ENCODE measurements around the gene PDS5A.
A peak's percentile ranks its signal among the peaks of the same experiment; 100 is the strongest.
"Not testable (repeated sequence)": the region's sequence is repeated elsewhere in the genome, so short reads cannot be mapped to it uniquely, and the experiment has no call there.

The PDS5A gene, protein sequence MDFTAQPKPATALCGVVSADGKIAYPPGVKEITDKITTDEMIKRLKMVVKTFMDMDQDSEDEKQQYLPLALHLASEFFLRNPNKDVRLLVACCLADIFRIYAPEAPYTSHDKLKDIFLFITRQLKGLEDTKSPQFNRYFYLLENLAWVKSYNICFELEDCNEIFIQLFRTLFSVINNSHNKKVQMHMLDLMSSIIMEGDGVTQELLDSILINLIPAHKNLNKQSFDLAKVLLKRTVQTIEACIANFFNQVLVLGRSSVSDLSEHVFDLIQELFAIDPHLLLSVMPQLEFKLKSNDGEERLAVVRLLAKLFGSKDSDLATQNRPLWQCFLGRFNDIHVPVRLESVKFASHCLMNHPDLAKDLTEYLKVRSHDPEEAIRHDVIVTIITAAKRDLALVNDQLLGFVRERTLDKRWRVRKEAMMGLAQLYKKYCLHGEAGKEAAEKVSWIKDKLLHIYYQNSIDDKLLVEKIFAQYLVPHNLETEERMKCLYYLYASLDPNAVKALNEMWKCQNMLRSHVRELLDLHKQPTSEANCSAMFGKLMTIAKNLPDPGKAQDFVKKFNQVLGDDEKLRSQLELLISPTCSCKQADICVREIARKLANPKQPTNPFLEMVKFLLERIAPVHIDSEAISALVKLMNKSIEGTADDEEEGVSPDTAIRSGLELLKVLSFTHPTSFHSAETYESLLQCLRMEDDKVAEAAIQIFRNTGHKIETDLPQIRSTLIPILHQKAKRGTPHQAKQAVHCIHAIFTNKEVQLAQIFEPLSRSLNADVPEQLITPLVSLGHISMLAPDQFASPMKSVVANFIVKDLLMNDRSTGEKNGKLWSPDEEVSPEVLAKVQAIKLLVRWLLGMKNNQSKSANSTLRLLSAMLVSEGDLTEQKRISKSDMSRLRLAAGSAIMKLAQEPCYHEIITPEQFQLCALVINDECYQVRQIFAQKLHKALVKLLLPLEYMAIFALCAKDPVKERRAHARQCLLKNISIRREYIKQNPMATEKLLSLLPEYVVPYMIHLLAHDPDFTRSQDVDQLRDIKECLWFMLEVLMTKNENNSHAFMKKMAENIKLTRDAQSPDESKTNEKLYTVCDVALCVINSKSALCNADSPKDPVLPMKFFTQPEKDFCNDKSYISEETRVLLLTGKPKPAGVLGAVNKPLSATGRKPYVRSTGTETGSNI (N-terminal part only)

GRCh38 chr4:39977489-39978377 is at the start of gene PDS5A:
PDS5A (minus strand) TSS chr4:39977911; CDS start chr4:39976577, 1,334 bp downstream.
- DNase-seq (ENCODE audit: low spot score) = peak; percentile 94

DNA sequence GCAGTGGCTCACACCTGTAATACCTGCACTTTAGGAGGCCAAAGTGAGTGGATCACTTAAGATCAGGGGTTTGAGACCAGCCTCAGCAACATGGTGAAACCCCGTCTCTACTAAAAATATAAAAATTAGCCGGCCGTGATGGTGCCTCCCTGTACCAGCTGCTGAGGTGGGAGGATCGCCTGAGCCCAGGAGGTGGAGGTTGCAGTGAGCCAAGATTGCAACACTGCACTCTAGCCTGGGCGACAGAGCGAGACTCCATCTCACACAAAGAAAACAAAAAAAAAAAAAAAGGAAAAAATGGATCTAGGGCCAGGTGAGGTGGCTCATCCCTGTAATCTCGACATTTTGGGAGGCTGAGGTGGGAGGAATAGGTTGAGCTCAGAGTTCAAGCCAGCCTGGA is 46.3 kb upstream of the PDS5A start:
- not testable (repeated sequence) for DNase-seq (ENCODE audit: low spot score)

DNA sequence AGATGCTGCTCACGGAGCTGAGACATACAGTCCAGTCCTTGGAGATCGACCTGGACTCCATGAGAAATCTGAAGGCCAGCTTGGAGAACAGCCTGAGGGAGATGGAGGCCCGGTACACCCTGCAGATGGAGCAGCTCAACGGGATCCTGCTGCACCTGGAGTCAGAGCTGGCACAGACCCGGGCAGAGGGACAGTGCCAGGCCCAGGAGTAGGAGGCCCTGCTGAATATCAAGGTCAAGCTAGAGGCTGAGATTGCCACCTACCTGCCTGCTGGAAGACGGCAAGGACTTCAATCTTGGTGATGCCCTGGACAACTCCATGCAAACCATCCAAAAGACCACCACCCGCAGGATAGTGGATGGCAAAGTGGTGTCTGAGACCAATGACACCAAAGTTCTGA is 43.4 kb upstream of the PDS5A start:
- DNase-seq (ENCODE audit: low spot score) = not testable (repeated sequence)

GRCh38 chr4:40020221-40020620 is 42.5 kb upstream of the PDS5A start:
- no peak for DNase-seq (ENCODE audit: low spot score)

- no peak for DNase-seq (ENCODE audit: low spot score)
Measured at GRCh38 chr4:40016007-40016406, 38.3 kb upstream of the PDS5A start.

GRCh38 chr4:40003986-40004385 is 26.3 kb upstream of the PDS5A start:
- no peak for DNase-seq (ENCODE audit: low spot score)

- DNase-seq (ENCODE audit: low spot score) = no peak
Measured at GRCh38 chr4:40000711-40001110, 23.0 kb upstream of the PDS5A start.

GRCh38 chr4:39998659-39999345 is 21.1 kb upstream of the PDS5A start:
- no peak for DNase-seq (ENCODE audit: low spot score)

GRCh38 chr4:39996811-39997210 is 19.1 kb upstream of the PDS5A start:
- no peak for DNase-seq (ENCODE audit: low spot score)

GRCh38 chr4:39994406-39994805 is 16.7 kb upstream of the PDS5A start:
- DNase-seq (ENCODE audit: low spot score) = no peak

DNA sequence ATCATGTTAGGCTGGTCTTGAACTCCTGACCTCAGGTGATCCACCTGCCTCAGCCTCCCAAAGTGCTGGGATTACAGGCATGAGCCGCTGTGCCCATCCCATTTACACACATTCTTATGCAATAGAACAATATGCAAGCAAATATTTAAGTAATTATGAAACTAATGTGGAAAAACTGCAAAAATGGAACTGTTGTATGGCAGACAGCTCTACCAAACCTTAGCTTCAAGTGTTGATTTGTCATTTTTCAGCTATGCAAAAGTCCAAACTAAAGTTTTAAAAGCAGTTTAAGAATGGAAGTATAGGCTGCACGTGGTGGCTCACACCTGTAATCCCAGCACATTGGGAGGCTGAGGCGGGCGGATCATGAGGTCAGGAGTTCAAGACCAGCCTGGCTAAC is 11.7 kb upstream of the PDS5A start:
- DNase-seq (ENCODE audit: low spot score) = not testable (repeated sequence)

GRCh38 chr4:39987485-39987884 is 9.8 kb upstream of the PDS5A start:
- no peak for DNase-seq (ENCODE audit: low spot score)

DNA sequence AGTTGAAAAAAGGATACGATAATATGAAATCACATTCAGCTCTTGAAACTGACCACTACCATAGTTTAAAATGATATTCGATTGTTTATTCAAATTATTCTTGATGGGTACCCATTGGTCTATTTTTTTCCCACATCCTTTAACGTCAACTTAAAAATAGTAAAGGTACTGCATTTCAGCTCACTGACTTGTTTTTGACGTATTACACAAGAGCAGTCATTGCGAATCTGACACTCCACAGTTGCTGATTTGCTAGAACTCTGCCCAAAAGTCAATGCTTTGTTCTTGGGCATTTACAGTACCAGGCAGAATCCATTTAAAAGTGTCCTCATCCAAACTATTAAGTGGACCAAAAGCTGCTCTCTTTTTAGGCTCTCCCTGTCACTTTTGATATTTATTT is 1.2 kb upstream of the PDS5A start:
- no peak for DNase-seq (ENCODE audit: low spot score)

DNA sequence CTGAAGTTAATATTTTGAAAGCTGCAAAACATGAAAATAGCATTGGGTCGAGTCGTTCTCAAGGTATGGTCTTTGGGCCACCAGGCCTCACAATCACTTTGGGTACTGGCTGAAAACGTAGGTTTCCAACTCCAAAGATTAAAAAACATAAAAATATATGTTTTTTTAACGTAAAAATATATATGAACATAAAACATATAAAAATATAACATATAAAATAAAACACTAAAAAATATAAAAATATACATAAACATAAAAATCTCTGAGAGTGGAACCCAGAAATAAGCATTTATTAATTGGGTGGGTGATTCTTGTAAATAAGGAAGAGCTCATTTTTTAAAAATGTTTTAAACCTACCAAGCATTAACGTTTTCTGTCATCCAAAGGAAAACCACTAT is 666 bp upstream of the PDS5A start:
- DNase-seq (ENCODE audit: low spot score) = no peak

GRCh38 chr4:39976945-39977488 is 694 bp downstream of the PDS5A start:
- DNase-seq (ENCODE audit: low spot score) = peak; percentile 53

DNA sequence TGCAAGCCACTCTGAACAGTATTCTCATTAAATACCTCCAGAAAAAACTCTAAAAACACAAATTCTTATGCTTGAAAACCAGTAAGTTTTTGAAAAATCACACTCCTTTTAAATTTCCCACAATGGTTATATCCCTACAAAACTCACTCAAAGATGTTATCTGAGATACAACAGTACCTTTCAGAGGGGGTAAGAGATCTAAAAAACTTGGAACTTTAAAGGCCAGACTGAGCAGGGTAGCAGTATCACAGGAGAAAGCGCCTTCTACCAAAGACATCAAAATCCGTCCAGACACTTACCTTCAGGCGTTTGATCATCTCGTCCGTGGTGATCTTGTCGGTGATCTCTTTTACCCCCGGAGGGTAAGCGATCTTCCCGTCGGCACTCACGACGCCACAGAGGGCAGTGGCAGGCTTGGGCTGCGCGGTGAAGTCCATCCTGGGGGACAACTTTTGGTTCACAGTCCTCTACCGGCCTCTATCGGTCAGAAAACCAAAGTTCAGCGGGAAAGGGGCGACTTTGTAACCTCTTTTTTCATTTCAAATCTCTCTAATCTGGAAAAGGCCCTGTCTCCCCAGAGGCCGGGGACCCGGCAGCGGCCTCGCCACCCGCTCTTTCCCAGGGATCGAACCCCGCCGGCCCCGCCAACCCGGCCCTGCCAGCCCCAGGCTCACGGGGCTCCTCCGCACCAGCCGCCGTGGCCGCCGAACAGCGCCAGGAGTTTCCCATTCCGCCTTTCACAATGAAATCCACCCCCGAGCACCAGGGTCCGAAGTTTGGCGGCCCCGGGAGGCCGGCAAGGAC is 1.4 kb downstream of the PDS5A start:
- peak; percentile 64 for DNase-seq (ENCODE audit: low spot score)

DNA sequence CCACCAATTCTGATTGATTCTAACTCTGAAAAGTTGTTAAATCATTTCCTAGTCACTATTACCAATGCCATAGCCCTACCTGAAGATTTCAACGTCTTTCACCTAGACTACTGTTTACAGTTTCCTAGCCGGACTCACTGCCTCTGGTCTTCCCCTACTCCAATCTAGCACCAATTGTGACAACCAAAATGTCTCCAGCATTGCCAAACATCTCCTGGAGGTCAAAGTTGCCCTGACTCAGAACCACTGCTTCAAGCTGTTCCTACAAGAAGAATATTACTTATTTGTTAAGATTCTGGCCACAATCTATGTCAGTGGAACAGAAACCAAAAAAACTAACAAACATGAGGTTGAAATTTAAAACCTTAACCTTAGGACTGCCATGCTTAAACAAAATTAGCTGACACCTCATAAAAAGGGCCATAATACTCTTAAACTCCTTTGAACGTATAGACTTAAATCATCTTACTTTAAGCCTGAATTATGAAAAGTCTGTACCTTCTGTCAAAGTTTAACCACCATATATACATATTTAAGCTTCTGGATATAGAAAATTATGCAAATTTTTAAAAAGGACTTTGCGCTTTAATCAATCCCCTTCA is 2.1 kb downstream of the PDS5A start:
- DNase-seq (ENCODE audit: low spot score) = no peak

DNA sequence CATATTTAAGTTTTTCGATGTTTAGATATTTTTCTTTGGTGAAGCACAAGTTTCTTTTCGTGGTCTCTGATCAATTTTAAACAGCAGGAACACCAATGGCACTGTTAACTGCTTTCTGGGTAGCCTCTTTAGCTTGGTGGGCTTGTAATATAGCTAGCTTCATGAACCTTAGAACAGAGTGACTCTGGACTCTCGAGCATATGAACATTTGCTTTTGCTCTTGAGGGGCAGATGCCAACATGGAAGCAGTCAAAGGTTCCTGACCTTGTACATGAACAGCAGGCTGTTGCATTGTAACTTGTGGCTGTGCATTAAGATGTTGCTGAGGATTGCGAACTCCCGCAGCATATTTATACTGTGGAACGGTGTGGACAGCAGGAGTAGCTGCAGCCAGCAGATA is 4.7 kb downstream of the PDS5A start:
- DNase-seq (ENCODE audit: low spot score) = not testable (repeated sequence)

All from germinal center (tissue), 1 donor.